GM21447 (cell line): Measurements from ENCODE around the gene PRKCSH.
"Not testable (repeated sequence)": the region's sequence is repeated elsewhere in the genome, so short reads cannot be mapped to it uniquely, and the experiment has no call there.

Experiments used
- ATAC-seq: cut with Tn5 transposase; IDR thresholded peaks from one replicate; pipeline ENCODE4 v1.9.1; 2021; ENCODE audit not compliant: unreplicated experiment

The PRKCSH gene, protein sequence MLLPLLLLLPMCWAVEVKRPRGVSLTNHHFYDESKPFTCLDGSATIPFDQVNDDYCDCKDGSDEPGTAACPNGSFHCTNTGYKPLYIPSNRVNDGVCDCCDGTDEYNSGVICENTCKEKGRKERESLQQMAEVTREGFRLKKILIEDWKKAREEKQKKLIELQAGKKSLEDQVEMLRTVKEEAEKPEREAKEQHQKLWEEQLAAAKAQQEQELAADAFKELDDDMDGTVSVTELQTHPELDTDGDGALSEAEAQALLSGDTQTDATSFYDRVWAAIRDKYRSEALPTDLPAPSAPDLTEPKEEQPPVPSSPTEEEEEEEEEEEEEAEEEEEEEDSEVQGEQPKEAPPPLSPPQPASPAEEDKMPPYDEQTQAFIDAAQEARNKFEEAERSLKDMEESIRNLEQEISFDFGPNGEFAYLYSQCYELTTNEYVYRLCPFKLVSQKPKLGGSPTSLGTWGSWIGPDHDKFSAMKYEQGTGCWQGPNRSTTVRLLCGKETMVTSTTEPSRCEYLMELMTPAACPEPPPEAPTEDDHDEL

DNA sequence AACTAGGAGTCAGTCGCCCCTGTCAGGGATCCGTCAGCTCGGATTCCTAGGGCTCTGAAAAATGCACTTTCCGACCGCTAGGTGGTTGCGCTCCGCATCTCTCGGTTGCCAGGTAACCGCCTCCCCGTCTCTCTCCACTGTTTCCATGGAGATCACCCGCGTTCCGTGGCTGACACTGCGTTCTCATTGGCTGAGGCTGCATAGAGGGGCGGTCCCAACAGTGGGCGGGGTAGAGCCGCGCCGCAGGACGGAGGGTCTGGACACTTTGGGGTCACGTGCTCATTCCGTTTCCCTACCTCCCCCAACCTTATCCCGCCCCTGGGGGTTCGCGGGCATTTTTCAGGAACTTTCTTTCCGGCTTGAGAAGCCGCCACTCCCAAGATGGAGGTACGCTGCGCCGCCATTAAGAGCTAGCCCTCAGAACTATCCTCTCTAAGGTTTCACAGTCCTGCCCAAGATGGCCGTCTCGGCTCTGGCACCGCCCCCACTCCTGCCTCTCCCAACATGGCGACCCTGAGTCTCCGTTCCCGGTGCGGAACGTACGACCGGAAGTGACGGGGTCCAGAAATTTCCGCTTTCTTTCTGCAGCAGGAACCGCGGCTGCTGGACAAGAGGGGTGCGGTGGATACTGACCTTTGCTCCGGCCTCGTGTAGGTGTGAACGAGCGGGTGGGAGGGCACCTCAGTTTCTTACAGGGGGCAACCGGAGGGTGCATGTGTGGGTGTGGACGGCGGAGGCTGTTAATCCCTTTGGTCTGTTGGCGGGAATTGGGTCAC, at the start of gene PRKCSH, which contains the start of gene ODAD3:
PRKCSH (plus strand) TSS at position 579 of the 776 bp plus-strand sequence. CDS start 483 bp downstream, outside the sequence.
ODAD3 (minus strand) TSS at position 65 of the 776 bp plus-strand sequence. CDS start 105 bp downstream, outside the sequence.
- ATAC-seq = peak; percentile 88

DNA sequence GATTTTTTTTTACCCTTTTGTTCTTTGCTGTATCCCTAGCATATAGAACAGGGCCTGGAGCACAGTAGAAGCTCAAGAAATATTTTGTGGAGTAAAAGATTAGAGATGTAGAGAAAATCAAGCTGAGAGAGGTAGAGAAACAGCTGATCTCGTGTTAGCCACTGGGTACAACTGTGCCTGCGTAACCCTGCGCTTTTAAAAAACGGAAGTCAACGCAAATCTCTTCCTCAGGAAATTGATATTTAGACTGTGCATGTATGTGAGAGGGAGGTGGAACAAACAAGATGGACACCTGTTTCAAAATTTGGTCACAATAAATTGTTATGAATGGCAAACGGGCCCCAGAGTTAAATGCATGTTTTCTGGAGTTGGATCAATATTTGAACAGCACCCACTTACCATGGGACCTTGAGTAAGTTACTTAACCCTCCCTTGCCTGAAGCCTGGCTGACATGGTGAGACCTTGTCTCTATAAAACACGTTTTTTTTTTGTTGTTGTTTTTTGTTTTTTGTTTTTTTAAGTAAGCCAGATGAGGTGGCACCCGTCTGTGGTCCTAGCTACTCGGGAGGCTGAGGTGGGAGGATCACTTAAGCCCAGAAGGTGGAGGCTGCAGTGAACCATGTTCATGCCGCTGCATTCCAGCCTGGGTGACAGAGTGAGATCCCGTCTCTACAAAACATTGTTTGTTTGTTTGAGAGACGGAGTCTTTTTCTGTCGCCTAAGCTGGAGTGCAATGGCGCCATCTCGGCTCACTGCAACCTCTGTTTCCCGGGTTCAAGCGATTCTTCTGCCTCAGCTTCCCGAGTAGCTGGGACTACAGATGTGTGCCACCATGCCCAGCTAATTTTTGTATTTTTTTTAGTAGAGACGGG, 48.0 kb upstream of the PRKCSH start:
- no peak for ATAC-seq

DNA sequence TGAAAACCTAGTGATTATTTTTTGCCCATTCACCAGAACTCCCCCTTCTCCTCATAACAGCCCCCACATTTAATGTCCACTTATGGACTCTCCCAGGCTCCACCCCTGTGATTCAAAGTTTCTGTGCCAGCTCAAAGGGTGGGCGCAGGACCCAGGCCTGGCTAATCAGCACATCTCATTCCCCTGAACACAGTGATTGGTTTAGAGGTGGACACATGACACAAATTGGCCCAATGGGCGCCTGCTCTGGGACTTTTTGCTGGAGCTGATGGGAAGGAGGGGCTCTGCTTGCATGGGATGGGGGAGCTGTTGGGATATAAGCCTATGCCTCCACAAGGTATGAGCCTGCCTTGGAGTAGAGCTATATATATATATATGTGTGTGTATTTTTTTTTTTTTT, 45.1 kb upstream of the PRKCSH start:
- ATAC-seq = no peak

DNA sequence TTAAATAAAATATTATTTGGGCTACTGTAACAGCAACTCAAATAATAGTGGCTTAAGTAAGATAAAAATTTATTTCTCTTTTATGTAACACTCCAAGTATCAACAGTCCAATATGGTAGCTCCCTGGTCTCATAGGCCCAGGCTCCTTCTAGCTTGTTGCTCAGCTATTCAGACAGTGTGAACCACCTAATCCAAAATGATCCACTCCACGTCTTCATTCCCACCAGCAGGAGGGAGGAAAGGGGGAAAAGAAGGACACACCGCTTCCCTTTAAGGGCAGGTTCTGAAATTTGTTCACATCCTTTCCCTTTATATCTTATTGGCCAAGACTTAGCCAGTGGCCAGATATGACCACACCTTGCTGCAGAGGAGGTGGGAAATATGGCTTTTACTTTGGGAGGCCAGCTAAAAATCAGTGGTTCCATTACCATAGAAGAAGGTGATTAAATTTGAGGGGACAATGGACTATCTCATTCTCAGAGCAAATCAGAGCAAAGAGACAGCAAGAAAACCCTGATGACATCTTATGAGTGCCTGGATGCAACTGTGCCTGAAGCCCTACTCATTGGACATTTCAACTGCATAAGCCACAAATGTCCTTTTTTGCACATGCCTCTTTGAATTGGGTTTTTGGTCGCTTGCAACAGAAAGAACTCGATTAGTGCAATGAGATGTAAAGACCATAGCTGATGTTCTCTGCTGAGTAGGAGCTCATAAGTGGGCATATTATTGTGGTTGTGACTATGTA, 44.3 kb upstream of the PRKCSH start:
- ATAC-seq = no peak

DNA sequence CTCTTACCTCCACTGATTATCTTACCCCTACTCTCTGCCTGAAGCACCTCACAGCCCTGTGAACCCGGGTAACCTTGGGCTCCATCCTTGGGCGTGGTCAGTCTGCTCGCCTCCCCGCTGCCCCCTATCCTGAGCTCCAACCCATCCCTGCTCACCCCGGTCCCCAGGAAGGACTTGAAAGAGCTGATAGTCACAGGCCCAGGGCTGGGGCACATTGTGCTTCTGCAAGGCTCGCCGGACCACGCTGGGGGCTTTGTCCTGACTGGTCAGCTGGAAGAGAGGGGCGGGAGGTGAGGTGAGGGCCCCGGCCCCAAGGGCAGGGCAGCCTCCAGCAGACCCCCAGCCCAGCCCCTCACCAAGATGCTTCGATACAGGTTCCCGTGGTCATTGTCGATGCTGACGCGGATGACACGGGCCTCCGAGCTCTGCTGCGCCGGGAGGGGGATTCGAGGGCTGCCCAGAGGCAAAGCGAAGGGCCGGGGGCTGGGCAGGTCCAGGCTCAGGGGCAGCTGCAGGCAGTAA, 38.3 kb upstream of the PRKCSH start:
- ATAC-seq = no peak

DNA sequence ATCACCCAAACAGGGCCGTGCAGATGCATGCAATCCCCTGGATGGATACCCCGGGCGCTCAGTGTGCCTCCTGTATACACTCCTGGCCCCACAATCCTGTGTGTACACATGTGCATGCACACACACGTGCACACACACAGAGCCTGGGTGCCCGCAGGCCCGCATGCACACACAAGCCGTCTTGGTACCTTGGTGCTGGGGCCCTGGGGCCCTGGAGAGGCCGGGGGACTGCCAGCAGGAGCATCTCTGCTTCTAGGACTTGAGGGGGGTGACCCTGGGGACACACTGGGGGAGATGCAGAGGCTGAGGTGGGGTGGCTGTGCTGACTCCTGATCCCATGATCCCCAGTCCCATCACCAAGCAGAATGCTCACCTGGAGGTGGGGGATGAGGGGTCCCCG, 35.8 kb upstream of the PRKCSH start:
- ATAC-seq = no peak

DNA sequence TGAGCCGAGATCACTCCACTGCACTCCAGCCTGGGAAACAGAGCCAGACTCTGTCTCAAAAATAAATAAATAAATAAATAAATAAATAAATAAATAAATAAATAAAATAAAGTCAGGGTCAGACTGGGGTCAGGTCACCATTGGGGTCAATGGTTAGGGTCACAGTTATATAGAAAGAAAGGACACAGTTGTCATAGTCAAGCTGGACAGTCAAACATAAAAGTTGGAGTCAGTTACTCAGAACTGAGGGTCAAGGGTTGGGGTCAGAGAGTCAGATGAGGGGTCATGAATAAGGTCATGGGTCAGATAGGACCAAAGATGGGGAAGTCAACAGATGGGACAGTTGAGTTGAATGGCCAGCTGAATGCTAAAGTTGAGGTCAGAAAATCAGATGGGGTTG, 34.6 kb upstream of the PRKCSH start:
- ATAC-seq = no peak

DNA sequence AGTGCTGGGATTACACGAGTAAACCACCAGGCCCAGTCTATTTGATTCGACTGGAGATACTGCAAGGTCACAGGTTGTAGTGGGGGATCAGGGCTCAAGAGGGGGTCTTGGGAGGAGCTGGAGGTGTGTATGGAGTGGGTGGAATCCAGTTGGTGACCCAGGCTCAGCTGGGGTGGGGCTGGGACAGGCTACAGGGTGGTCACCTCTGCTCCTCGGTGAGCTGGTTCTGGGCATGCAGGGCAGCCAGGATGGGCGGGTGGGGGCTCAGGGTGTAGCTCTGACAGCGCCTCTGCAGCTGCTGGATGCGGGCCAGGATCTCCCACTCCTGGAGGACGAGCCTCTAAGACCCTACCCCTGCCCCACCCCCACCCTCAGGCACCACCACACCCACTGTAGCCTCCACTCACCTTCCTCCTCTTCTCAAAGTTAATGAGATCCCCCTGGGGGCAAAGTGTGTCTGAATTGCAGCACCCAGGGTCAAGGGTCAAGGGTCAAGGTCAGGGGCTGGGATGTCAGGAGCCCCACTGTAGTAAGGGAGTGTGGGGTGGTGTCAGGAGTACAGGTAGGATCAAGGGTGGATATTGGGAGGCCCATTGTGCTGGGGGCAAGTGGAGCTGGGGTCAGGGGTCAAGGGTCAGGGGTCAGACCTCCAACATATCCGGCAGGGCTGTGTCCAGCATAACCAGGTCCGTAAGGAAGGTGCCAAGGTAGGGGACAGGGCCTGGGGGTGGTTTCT, 33.5 kb upstream of the PRKCSH start:
- no peak for ATAC-seq

DNA sequence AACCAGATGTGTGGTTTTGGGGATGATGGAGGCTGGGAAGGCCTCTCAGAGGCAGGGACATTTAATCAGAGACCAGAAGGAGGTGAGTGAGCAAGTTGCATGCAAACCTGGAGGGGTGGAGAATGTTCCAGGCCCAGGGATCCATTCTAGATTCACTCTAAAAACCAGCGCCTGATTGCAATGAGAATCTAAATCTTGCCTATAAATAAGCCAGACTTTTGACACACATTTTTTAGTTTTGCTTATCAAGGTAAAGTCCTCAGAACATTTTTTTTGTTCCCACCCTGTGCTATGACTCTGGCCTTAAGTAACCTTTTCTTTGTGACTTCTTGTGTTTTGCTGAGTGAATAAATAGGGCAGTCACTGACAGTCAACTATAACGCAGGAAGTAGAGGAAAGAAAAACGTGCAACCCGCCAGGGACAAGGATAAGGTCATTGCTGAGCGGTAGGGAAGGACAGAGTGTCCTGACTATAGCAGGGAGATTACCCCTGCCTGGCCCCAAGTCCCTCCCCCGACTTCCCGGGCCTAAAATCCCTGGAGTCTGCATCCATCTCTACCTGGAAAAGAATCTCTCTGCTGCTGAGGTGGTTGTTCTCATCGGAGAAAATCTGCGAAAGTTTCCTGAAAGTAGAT, 30.7 kb upstream of the PRKCSH start:
- no peak for ATAC-seq

DNA sequence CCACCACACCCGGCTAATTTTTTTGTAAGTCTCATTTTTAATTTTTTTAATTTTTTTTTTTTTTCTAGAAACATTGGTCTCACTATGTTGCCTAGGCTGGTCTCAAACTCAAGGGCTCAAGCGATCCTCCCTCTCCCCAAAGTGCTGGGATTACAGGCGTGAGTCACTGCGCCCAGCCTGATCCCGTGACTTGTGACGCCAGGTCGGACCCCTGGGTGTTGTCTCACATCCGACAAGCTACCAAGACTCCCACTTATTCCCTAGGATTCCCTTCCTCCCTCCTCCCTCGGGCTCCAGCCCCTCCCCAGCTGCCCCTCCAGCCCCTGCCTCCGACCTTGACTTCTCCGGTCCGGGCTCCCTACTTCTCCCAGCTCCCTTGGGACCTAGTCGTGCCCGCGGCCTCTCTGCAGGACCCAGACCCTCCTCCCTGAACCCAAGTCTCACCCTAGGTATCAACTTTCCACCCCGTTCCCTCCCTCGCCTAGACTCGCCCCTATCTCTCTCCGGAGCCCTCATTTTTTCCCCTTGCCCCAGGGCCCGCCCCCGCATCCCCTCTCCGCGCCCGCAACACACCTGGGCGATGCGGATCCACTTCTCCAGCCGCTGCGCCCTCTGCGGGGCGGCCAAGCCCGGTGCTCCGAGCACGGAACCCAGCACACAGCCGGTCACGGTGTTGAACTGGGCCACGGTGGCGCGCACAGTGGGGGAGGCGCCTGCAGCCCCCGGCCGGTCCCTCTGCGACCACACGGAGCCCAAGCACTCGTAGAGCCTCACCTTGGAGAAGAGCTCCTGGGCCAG, 29.4 kb upstream of the PRKCSH start:
- no peak for ATAC-seq

DNA sequence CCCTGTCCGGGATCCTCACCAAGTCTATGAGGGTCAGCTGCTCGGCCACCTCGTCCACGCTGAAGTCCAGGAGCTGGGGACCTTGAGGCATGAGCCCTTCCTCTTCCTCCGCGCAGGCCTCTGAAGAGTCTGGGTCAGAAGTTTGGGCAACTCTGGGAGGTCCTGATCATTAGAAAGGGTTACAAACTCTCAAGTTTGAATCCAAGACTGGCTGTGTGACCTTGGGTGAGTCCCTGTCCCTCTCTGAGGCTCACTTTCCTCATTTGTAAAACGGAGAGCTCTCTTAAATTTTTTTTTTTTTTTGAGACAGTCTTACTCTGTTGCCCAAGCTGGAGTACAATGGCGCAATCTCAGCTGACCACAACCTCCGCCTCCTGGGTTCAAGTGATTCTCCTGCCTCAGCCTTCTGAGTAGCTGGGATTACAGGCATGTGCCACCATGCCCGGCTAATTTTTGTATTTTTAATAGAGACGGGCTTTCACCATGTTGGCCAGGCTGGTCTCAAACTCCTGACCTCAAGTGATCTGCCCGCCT, 28.7 kb upstream of the PRKCSH start:
- ATAC-seq = not testable (repeated sequence)

DNA sequence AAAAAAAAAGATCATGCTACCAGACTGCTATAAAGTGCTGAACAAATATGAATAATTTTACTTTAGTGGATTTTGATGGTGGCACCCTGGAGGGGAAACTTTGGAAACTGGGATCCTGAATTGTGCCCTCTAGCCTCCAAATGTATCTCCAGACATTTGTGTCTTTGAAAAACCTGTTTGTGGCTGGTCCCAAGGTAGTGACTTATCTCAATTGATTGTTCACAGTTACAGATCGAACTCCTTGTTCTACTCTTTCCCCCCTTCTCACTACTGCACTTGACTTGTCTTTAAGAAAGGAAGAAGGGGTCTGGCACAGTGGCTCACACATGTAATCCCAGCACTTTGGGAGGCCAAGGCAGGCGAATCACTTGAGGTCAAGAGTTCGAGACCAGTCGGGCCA, 26.8 kb upstream of the PRKCSH start:
- ATAC-seq = no peak

DNA sequence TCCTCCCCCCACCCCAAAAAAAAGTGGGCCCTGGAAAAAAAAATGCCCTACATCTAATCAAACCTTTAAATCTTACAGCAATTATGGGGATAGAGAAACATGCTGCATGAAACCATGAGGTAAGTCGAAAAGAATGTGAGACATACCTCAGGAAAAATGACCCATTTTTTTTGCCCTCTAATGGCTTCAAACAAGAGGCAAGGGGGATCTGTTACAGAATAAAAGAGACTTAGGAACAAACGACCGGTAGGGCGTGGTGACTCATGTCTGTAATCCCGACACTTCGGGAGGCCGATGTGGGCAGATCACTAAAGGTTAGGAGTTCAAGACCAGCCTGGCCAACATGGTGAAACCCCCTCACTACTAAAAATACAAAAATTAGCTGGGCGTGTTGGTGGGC, 24.8 kb upstream of the PRKCSH start:
- no peak for ATAC-seq

DNA sequence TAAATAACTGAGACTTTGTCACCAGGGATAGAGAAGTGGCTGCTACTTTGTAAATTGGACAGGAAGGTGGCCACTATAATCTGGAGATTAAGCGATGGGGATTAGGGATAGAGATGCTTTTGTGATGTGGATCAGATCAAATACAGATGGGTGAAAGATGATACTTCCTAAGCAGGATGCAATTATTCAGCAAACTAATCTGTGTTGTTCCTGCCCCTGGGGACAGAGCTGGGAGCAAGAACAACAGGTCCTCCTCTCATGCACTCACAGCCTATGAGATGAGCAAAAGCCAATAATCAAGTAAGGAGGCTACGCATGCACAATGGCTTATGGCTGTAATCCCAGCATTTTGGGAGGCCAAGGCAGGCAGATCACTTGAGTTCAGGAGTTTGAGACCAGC, 20.9 kb upstream of the PRKCSH start:
- ATAC-seq = no peak

DNA sequence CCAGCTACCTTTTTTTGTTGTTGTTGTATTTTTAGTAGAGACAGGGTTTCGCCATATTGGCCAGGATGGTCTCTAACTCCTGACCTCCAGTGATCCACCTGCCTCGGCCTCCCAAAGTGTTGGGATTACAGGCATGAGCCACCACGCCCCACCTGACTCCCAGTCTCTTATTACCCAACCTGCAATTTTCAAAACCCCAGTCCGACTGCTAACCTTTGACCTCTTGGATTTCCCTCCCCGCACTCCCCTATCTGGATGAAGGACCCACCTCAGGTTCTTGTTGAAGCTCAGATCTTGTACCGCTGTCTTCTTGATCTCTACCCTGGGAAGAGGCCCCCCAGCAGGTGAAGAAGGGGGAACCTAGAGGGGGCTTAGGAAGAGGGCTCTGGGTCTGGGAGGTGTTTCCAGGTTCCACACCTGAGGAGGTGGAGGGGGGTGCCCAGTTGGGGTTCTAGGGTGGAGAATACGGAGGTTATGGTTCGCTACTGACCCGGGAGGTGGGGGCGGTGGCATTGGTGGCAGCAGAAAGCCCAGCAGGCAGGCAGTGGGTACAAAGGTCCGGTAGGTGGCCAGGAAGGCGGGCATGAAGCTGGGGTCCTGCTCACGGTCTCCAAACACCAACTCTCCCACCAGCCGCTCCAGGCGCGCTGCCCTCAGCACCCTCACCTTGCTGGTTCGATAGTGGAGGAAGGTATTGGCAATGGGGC, 18.9 kb upstream of the PRKCSH start:
- no peak for ATAC-seq

DNA sequence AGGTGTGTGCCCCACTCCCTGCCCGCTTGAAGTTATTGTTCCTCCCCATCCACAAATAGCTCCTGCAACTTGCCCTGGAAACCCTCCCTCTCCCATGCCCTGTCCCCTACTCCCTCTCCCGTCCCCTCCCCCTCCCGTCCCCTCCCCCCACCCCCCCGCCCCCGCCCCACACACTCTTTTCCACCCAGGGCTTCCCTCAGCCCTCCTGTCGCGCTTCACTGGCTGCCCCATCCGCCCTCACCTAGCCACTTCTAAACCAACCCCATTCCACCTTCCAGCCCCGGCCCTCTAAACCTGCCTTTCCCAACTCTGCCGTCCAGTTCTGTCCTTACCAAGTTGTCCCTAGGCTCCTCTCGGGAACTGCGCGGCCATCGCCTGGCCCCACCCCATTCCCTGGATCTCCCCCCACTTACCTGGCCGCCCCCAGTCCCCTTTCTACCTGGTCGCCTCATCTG, 17.3 kb upstream of the PRKCSH start:
- no peak for ATAC-seq
